NCI-H748 (cell line): ENCODE data around the gene VWA3B.
"Not testable (repeated sequence)": the region's sequence is repeated elsewhere in the genome, so short reads cannot be mapped to it uniquely, and the experiment has no call there.

Source experiments
- DNase-seq: peaks from one replicate; lab custom pipeline; 2025; ENCODE audit not compliant: unreplicated experiment; lab: John Stamatoyannopoulos, UW

Gene VWA3B, protein sequence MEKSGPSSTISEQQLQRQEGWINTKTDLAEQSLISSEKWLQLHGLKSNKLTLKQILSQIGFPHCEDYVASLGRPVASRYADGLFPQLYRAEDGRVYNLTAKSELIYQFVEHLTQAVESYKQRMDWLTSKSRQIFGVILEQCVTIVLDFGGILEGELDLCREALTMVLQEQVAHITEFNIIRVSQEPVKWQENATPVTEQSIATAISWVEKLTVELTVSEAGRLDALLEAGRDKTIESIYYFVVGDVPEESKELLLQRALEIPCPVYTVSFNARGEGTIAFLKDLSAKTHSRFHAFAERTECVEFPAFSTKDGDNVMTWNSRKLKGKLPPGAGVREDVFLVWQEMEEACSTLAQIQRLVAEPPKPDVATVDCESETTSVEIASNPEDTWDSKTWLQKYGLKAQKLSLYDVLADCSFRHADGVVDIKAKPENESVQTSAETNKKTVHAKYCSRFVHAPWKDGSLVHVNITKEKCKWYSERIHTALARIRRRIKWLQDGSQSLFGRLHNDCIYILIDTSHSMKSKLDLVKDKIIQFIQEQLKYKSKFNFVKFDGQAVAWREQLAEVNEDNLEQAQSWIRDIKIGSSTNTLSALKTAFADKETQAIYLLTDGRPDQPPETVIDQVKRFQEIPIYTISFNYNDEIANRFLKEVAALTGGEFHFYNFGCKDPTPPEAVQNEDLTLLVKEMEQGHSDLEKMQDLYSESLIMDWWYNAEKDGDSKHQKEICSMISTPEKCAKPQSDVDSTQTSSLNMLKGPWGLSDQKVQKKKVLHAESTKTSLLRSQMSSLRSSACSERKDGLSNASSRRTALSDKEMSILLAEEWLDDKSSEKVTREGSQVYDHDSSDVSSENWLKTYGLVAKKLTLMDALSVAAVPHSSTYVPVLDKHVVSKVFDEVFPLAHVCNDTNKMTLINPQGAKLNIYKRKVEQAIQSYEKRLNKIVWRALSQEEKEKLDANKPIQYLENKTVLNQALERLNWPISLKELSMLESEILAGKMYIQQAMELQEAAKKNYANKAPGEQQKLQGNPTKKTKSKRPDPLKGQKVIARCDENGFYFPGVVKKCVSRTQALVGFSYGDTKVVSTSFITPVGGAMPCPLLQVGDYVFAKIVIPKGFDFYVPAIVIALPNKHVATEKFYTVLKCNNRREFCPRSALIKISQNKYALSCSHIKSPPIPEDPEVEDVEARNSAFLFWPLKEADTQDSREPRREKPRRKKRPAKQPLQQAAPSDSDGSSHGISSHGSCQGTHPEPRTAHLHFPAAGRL (N-terminal part only)

DNA sequence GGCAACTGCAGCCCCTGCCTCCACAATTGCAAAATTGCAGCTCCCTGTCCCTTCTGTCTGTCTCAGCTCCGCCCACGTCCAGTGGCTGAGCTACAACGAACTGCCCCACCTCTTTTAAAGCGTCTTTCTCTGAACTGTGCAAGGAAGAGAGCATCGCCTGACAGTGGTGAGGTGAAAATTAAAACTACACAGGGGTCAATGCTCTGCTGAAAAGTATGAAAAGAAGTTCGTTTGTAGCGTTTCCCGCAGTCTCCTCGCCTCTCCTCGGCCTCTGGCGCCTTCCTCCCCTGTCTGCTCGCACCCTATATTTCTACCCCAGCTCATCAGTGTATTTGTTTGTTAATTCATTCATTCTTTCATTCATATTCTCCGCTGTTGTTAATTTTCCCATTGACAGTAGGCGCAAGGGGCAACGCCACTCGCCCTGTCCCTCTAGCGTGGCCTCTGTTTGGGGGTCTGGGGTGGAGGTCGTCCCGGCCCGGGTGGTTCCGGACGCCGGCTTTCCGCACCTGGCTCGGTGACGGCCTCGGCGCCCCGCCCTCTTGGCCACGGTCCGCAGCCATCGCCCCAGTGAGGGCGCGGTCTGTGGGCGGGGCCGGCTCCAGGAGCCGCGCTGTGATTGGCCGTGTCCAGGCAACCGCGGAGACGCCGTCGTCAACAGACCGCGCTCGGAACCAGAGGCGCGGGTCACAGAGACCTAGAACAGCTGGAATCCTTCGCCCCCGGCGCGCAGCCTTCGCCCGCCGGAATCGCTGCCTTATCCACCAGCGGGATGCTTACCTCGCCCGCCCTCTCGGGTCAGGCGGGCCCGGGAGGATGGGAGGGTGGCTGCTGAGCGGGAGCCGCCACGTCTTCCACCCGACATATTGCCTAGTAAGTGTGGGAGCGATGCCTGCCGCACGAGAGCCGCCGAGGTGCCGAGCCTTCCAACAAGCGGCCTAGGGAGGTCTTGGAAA is at the start of gene VWA3B:
Gene VWA3B (plus strand): TSS at position 677 of the 956 bp plus-strand sequence. CDS start 5,926 bp downstream, outside the sequence.
- DNase-seq: peak; percentile 85

DNA sequence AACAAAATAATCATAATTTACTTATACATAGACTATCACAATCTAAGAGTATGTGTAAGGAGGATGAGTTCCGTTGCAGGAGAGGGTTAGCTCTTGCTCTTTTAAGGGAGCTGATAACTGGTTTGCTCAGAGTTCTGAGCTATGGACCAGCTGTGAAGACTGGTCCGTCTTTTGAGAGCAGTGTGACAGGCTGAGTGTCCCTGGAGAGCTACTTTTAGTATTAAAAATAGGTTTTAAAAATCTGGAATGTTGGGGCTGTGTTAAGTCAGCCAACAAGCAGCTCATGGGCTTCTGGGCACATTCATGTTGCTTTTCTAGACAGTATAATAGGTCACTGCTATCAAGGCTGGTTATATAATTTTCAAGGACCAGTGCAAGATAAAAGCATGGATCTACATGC is 49.8 kb upstream of the VWA3B start:
- no peak for DNase-seq

DNA sequence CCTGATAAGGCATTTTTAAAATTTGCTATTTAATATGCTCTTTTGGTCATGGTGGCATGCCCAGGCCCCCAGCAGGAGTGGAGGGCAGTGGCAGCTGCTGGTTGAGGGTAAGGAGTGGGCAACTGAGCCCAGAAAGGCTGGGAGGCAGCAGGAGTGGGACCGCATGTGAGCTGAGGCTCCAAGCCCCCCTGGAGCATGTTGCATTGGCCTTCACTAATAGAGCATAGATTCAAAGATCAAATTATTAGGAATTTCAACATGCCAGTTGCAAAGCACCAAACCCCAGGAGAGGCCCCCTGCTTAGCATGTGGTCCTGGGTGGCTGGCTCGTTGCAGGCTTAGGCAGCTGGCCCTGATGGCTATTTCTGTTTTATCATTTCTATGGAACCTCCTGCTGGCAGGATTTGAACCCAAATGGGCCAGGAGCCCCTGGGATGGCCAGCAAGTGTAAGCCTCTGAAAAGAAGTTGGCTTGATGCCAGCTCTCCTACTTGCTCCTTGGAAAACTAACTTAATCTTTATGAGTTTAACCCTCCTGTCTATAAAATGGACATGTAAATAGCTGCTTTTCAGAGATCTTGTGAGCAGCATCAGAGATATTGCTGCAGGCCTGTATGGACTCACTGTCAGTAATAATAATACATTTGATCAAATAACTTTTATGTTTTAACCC is 49.2 kb upstream of the VWA3B start:
- no peak for DNase-seq

DNA sequence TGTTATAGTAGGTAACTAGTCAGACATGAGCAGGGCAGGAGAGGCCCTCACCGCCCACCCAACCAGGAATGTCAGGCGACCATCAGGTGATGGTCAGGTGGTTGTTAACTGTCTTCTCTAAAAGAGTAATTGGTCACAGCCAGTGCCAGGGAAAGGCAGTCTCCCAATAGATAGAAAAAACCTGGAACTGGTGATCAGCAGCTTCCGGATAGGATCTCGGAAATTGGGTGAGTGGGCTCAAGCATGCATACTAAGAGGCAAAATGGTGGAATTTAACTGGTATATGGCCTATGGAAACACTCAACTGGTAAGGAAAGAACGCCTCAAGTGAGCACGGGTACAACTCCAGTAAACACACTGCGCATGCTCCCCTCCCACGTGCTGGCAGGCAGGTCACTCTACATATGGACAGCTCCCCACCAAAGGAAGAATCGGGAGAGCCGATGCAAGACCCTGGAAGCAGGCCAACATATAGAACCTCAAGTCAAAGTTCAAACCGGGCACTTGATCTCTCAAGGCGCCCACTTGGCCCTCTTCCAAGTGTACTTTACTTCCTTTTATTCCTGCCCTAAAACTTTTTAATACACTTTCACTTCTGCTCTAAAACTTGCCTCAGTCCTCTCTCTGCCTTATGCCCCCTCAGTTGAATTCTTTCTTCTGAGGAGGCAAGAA is 47.7 kb upstream of the VWA3B start:
- no peak for DNase-seq

DNA sequence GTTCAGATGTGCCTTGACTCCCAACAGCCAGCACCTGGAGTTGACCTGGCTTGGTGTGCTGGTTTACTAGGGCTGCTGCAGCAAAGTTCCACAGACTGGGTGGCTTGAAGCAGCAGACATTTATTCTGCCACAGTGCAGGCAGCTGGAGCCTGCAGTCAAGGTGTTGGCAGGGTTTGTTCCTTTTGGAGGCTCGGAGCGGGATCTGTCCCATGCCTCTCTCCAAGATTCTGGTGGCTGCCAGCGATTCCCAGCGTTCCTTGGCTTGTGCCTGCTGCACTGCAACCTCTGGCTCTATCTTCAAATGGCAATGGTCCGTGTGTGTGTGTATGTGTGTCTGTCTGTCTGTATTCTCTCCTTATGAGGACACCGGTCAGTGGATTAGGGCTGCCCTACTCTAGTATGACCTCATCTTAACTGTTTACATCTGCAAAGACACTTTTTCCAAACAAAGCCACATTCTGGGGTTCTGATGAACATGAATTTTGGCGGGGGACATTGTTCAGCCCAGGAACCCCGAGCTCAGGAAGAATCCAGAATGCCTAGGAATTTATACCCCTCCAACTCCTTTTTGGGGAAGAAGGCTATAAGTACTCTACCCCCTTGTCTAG is 46.5 kb upstream of the VWA3B start:
- no peak for DNase-seq

DNA sequence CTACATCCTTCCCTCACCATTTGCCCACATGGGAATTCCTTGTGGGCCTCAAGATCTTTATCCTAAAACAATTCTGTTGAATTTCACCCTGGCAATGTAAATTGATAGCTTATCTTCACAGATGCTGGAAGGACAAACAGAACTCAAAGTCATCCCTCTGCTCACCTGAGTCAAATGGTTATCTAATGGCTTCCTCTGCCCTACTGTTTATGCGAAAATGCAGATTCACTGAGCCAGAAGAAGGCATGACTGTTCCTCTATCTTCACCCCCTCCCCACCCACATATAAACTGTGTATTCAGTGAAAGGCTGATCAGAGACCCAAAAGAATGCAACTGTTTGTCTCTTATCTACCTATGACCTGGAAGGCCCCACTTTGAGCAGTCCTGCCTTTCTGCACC is 43.9 kb upstream of the VWA3B start:
- DNase-seq: no peak

DNA sequence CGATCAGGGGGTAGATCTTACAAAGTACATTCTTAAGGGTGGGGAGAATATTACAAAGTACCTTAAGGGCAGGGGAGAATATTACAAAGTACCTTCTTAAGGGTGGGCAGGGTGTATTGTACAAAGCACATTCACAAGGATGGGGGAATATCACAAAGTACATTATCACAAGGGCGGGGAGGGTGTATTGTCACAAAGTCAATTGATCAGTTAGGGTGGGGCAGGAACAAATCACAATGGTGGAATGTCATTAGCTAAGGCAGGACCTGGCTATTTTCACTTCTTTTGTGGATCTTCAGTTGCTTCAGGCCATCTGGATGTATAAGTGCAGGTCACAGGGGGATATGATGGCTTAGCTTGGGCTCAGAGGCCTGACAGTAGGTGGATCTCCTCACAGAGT is 42.2 kb upstream of the VWA3B start:
- DNase-seq: not testable (repeated sequence)

DNA sequence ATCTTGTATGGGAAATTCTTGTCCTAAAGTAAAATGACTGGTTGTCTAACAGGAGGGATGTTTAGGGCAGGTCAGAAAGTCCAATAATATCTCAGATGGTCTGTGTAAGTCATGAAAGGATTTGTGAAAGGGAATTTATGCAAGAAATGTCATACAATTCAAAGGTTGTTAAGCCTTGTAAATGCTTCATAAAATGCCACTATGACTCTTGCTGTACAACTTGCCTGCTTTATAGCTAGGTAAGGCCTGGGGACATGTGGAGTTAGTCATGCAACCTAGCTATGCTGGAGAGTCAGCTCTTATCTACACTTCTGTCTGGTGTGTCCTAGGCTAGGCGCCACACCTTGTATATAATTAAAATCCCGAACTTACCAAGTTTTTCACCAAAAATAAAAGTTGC is 36.9 kb upstream of the VWA3B start:
- no peak for DNase-seq

DNA sequence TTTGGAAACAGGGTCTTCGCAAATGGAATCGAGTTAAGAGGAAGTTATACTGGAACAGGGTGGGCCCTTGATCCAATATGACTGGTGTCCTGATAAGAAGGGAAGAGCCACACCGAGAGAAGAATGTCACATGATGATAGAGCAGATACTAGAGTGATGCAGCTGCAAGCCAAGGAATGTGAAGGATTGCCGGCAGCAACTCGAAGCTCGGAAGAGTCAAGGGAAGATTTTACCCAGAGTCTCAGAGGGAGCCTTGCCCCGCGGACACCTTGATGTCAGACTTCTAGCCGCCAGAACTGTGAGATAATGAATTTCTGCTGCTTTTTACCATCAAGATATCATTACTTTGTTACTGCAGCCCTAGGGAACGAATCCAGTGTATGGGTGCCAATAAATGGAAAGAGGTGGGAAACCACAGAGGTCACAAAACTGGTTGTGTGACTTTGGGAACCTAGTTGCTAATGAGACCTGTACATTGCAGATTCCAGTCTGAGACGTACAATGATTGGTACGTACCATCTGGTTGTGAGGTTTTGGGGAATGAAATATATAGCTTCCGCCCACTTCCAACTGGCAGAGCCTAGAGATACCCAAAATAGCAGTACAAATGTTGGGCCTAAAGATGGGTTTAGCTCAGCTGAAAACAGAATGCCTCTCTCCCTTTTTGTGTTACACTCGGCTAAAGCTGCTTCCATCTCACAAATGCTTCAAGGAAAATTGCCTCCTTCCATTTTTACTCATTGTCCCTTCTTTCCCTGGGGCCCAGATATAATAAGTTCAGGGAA is 28.6 kb upstream of the VWA3B start:
- DNase-seq: no peak

DNA sequence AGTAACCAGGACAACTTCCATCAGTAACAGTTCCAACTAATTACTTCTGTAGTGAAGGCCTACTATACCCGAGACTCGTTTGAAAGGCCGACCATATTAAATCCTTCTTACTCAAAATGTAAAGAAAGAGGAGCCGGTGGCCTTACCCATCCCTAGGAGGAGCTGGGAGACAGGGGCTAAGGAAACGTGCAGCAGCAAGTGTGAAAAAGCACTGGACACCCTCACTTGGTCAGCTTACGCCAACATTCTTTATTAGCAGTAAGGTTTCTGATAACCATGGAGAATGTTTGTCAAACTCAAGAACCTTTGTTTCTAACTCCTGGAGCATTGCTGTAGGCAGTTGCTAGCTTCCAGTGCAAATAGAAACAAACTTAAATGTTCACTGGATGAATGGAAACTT is 26.7 kb upstream of the VWA3B start:
- DNase-seq: no peak

DNA sequence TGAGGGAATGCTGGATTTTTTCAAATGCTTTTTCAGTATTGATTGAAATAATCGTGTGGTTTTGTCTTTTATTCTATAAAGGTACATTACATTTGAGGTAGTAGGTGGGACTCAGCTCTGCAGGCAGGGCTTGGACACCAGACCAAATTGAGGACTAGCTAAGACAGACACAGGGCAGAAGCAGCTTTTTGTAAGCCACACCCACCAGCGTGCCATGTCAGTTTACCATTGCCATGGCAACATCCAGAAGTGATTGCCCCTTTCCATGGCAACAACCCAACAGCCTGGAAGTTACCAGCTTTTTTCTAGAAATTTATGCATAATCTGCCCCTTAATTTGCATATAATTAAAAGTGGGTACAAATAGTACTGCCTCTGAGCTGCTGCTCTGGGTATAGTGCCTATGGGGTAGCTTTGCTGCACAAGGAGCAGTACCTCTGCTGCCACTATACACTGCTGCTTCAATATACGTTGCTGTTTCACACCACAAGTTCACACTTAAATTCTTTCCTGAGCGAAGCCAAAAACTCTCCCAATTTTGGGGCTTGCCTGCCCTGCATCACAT is 23.6 kb upstream of the VWA3B start:
- DNase-seq: peak; percentile 31

DNA sequence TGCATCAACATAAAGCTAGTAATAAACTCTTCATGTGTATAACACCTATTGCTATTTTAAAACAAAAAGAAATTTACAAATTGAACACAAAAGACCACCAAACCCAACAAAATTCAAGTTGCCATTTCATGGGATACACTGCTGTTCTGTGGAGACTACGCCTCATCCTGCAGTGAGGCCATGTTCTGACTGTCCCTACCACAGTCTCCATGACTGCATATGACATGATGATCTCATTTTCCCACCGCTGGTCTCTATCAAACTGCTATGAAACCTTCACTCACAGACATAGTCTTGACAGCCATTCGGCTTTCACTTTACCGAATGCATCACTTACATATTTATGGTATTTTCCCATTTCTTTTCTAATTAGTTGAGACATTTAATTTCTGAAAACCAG is 21.2 kb upstream of the VWA3B start:
- no peak for DNase-seq

DNA sequence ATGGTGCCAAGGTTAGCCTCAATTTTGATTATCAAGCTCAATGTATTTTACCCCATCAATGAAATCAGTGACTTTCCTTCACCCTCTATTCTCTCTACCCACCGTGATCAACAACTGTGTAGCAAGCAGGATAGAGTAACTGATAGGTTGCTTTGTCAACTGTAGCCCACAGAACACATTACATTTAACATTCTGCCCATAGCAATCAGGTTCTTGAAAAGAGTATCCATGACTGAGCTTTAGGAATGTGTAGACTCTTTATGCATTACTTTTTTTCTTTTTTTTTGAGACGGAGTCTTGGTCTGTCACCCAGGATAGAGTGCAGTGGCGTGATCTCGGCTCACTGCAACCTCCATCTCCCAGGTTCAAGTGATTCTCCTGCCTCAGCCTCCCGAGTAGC is 19.8 kb upstream of the VWA3B start:
- DNase-seq: no peak

DNA sequence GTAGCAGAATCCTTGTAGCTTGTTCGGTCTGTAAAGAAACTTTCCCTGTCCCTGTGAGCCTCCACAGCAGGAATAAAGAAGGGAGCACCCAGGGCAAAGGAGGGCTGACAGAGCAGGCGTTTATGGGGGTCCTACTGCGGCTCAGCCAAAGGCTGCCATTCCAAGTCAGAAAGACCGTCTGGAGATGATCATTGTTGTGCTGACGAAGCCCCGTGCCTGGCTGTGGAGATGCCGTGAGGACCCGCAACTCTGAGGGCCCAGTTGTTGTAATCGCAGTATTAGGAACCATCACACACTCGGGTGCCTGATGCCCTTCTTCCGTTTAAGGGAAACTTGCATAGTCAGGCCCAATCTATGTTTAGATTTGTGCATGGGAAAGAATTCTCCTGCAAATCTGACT is 16.9 kb upstream of the VWA3B start:
- no peak for DNase-seq

DNA sequence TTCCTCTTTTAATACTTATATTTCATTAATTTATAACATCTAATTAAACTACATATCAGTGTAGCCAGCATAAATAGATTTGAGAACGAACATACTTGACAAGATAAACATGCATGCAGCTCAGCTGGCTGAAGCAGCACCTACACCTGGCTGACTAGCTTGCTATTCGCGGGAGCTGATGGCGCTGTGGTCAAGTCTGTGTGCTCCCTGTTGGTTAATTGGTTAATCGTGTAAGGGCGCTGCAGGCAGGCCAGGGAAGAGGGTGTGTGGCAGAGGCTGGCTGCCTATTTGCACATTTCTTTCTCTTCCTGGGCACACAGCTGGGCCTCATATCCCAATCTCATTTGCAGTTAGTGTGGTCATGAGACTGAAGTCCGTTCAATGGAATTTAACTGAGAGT is 14.5 kb upstream of the VWA3B start:
- DNase-seq: peak; percentile 1

DNA sequence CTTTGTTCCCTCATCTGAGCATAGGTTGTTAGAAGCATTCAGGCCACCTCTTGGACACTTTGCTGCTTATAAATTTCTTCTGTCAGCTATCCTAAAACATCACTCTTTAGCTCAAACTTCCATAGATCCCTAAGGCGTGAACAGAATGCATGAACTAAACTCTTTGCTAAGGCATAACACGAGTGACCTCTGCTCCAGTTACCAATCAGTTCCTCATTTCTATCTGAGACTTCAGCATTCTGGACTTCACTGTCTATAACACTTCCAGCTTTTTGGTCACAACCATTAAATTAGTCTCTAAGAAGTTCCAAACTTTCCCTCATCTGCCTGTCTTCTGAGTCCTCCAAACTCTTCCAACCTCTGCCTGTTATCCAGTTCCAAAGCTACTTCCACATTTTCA is 8.3 kb upstream of the VWA3B start:
- no peak for DNase-seq

DNA sequence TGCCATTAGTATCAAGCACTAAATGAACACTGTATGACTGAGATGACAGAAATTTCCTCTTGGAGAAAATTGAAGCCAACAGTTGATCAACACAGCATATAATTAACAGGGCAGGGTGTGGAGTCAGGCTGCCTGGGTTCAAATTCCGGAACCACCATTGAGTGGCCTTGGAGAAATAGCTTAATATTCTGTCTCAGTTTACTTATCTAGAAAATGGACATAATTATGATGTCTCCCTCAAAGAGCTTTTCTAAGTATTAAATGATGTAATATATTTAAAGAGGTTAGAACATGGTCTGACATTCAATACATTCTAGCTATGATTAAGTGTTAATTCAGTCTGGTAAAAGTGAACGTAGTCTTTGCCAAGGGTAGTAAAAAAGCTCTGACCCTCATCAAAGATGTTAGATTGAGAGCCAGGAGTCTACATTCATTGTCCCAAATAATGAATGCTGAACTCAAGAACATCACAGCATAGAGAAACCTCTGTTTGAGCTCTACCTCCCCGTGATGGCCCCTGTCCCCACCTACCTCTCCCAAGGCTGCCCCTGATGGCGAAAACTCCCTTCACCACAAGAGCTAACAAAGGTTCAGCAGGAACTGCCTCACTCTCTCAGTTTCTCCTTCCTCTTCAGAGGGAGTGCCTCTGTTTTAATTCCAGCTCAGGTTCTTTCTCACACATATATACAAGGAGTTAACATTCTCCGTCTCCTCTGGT is 2.7 kb upstream of the VWA3B start:
- no peak for DNase-seq
